Measurements from ENCODE around the gene SIRPG. TPM values are rescaled to one million over a fixed set of nuclear protein-coding genes. Genes with fewer than 3 reads are reported as not detected.
"Not testable (repeated sequence)": the region's sequence is repeated elsewhere in the genome, so short reads cannot be mapped to it uniquely, and the experiment has no call there.

Gene SIRPG
- polyA plus RNA-seq, 2 of the 4 experiments (the other 2 are of a cell fraction) = not detected

DNA sequence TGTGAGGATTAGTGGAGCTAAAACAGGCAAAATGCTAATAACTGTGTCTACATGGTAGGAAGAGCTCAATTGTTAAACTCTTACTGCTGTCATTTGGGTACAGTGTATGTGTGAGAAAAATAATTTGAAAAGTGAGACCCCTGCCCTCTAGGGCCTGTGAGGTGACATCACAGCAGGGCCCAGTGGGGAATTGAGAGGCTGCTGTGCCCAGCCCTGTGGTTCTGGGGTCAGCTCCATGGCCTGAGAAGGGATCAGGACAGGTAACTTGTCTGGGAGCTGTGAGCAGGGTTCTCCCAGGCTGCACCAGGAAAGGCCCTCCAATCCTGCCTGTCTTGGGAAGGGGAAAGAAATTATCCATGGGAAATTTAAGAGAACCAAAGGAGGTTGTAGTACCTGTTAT, 39.1 kb downstream of the SIRPG start (continued):
- TF ChIP-seq, protein P1, sequence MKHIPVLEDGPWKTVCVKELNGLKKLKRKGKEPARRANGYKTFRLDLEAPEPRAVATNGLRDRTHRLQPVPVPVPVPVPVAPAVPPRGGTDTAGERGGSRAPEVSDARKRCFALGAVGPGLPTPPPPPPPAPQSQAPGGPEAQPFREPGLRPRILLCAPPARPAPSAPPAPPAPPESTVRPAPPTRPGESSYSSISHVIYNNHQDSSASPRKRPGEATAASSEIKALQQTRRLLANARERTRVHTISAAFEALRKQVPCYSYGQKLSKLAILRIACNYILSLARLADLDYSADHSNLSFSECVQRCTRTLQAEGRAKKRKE (CRISPR knock-in tag; IDR thresholded peaks at IDR 0.05; ENCODE audit: low read depth) = no peak

DNA sequence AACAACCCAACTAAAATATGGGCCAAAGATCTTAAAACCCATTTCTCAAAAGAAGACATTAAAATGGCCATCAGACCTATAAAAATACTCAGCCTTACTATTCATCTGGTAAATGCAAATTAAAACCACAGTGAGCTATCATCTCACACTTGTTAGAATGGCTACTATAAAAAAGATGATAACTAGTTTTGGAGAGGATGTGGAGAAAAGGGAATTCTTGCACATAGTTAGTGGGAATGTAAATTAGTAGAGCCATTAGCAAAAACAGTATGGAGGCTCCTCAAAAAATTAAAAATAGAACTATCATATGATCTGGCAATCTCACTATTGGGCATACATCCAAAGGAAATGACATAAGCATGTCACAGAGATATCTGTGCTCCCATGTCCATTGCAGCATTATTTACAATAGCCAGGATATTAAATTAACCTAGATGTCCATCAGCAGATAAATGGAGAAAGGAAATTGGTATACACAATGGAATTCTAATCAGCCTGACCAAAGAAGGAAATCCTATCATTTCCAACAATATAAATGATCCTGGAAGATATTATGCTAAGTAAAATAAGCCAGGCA, 40.6 kb downstream of the SIRPG start:
- CTCF ChIA-PET = no interaction called here
- no peak overlapping the region for H3K4me3 ChIP-seq

DNA sequence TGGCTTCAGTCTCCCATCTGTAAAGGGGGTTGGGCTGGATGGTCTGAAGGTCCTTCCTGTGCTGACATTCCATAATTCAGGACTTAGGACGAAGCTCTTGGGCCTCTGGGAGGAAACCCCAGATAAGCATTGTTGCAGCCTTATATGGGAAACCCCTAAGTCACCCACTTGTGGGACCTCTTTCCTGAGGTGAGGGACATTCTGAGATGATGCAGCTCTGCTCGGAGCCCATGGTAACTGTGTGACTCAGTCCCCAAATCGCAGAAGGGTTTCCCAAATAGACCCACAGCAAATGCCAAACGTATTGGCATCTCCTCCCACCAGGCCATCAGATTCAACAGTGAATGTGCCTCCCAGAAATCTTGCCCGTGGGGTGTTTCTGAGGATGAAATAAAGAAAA, 47.2 kb downstream of the SIRPG start:
- FAIRE-seq, POLR2A ChIA-PET: not testable (repeated sequence)
- no CpG with 5 or more reads among the region's 5 CpGs for WGBS (ENCODE audit: missing lambda C conversion rate)

More for the DNA sequence above, 40.6 kb downstream of the SIRPG start:
- ATAC-seq (no peak), FAIRE-seq (peak; percentile 36), DNase-seq (ENCODE audit: low read depth in 1 of 2, low spot score in 1 of 2) (no peak)
- Histone ChIP-seq H3K27ac (no peak overlapping the region), H3K4me2 (no peak overlapping the region), H3K9me3 (no peaks in the 10 kb centered on the region), H3K4me1 (no peaks in the 10 kb centered on the region)
- POLR2A ChIA-PET = no interaction called here
- no peak for TF ChIP-seq RFX5 (IDR thresholded peaks at IDR 0.05)
- TF ChIP-seq ZSCAN20 (CRISPR knock-in tag; IDR thresholded peaks at IDR 0.05) = no peak
- TF ChIP-seq CEBPB (IDR thresholded peaks at IDR 0.05) = no peak
- no peak for TF ChIP-seq NPAS2 (CRISPR knock-in tag; IDR thresholded peaks at IDR 0.05; ENCODE audit: borderline replicate concordance)
- TF ChIP-seq, protein P2, sequence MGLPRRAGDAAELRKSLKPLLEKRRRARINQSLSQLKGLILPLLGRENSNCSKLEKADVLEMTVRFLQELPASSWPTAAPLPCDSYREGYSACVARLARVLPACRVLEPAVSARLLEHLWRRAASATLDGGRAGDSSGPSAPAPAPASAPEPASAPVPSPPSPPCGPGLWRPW (IDR thresholded peaks at IDR 0.05) = no peak
- TF ChIP-seq CBX2 (IDR thresholded peaks at IDR 0.05; ENCODE audit: borderline replicate concordance, low read depth) = no peak
- TF ChIP-seq FOSL2 (IDR thresholded peaks at IDR 0.05) = no peak
- TF ChIP-seq FOSL2 (CRISPR knock-in tag; IDR thresholded peaks at IDR 0.05) = no peak
- TF ChIP-seq HEYL (CRISPR knock-in tag; IDR thresholded peaks at IDR 0.05) = no peak
- no peak for TF ChIP-seq FOXS1 (CRISPR knock-in tag; IDR thresholded peaks at IDR 0.05)
- TF ChIP-seq, protein P3, sequence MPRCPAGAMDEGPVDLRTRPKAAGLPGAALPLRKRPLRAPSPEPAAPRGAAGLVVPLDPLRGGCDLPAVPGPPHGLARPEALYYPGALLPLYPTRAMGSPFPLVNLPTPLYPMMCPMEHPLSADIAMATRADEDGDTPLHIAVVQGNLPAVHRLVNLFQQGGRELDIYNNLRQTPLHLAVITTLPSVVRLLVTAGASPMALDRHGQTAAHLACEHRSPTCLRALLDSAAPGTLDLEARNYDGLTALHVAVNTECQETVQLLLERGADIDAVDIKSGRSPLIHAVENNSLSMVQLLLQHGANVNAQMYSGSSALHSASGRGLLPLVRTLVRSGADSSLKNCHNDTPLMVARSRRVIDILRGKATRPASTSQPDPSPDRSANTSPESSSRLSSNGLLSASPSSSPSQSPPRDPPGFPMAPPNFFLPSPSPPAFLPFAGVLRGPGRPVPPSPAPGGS (IDR thresholded peaks at IDR 0.05) = no peak
- no peak for TF ChIP-seq ZNF302 (CRISPR knock-in tag; IDR thresholded peaks at IDR 0.05)
- TF ChIP-seq RCOR1 (IDR thresholded peaks at IDR 0.05; ENCODE audit: low read depth, low read length) = no peak
- no peak for TF ChIP-seq RAD21 (conservative IDR thresholded peaks at IDR 0.05 in 1 of 2, IDR thresholded peaks at IDR 0.05 in 1 of 2)

DNA sequence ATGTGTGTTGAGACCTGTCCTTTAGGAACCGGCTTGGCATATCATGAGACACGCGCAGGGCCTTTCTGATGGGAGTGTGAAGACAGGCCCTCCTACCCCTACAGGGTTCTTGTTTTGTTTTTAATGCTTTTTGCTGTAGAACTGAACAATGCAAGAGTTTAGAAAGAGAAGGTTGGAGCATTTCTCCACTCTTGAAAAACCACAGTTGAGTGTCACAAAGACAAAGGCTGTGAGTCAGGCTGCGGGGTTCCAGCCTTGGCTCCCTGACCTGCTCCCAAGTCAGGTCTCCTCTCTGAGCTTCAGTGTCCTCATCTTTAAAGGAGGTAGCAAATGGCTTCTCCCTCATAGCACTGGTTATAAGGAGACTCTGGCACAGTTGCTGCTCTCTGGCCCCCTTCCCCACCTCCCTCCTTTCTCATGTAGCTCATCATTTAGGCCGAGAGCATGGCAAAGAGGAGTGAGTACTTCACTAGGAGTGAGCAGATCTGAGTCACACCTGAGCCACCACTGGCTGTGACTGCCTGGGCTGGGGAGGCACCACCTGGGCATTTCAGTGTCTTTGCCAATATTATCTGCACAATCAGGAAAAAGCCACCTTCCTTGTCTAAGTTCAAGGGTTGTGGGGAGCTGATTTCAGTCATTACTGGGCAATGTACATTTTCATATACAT, 48.8 kb downstream of the SIRPG start:
- DNase-seq (ENCODE audit: low read depth in 1 of 2, low spot score in 1 of 2); H3K4me1 ChIP-seq; CTCF ChIA-PET; H3K9me3 ChIP-seq; H3K4me3 ChIP-seq; POLR2A ChIA-PET; FAIRE-seq; H3K27ac ChIP-seq; ATAC-seq; H3K4me2 ChIP-seq: not testable (repeated sequence)
- whole genome bisulfite sequencing (ENCODE audit: missing lambda C conversion rate) = 72% methylated on average over 3 of the region's 5 CpGs

More for the DNA sequence above, 47.2 kb downstream of the SIRPG start:
- CTCF ChIA-PET; H3K4me1 ChIP-seq; H3K4me2 ChIP-seq; H3K27ac ChIP-seq; H3K9me3 ChIP-seq; H3K4me3 ChIP-seq; ATAC-seq; DNase-seq (ENCODE audit: low read depth in 1 of 2, low spot score in 1 of 2): not testable (repeated sequence)

DNA sequence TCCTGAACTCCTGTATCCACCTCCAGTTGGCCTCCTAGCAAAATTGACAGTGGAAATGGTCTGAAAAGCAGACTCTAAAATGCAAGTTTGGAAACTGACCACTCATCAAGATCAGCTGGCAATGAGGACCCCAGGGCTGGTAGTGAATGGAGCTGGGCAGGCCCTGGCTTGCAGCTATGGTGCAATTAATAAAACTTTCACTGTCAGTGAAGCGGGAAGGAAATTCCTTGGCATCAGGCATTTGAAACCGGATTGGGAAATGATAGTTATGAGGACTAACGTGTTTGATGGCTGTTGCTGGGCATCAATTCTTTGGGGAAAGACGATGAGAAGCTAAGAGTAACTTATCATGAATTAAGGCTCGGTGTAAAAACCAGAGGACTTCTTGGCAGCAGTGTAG, 56.8 kb downstream of the SIRPG start:
- DNase-seq (ENCODE audit: low read depth in 1 of 2, low spot score in 1 of 2) = no peak
- no peak for FAIRE-seq
- Histone ChIP-seq H3K27ac (no peak overlapping the region), H3K4me3 (no peak overlapping the region), H3K9me3 (no peaks in the 10 kb centered on the region), H3K4me1 (no peaks in the 10 kb centered on the region), H3K4me2 (no peak overlapping the region)
- ChIA-PET CTCF (no interaction called here), POLR2A (no interaction called here)
- TF ChIP-seq EHF (CRISPR knock-in tag; IDR thresholded peaks at IDR 0.05) (no peak), BHLHE40 (IDR thresholded peaks at IDR 0.05; ENCODE audit: low read depth, low read length) (no peak), RFX5 (IDR thresholded peaks at IDR 0.05) (no peak), KDM1A (IDR thresholded peaks at IDR 0.05; ENCODE audit: low read depth) (no peak), HOXB5 (CRISPR knock-in tag; IDR thresholded peaks at IDR 0.05) (no peak), EP300 (IDR thresholded peaks at IDR 0.05) (no peak), ZSCAN20 (CRISPR knock-in tag; IDR thresholded peaks at IDR 0.05) (no peak), RARB (CRISPR knock-in tag; IDR thresholded peaks at IDR 0.05) (no peak), CBX2 (IDR thresholded peaks at IDR 0.05; ENCODE audit: borderline replicate concordance, low read depth) (no peak), SMC3 (IDR thresholded peaks at IDR 0.05) (no peak), HOXA7 (CRISPR knock-in tag; IDR thresholded peaks at IDR 0.05) (no peak)
- TF ChIP-seq, protein P4, sequence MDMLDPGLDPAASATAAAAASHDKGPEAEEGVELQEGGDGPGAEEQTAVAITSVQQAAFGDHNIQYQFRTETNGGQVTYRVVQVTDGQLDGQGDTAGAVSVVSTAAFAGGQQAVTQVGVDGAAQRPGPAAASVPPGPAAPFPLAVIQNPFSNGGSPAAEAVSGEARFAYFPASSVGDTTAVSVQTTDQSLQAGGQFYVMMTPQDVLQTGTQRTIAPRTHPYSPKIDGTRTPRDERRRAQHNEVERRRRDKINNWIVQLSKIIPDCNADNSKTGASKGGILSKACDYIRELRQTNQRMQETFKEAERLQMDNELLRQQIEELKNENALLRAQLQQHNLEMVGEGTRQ (IDR thresholded peaks at IDR 0.05) = no peak
- TF ChIP-seq, protein P5, sequence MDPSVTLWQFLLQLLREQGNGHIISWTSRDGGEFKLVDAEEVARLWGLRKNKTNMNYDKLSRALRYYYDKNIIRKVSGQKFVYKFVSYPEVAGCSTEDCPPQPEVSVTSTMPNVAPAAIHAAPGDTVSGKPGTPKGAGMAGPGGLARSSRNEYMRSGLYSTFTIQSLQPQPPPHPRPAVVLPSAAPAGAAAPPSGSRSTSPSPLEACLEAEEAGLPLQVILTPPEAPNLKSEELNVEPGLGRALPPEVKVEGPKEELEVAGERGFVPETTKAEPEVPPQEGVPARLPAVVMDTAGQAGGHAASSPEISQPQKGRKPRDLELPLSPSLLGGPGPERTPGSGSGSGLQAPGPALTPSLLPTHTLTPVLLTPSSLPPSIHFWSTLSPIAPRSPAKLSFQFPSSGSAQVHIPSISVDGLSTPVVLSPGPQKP (IDR thresholded peaks at IDR 0.05; ENCODE audit: low read depth, low read length) = no peak
- WGBS (ENCODE audit: missing lambda C conversion rate) = no CpG with 5 or more reads among the region's 5 CpGs
- ATAC-seq = no peak
